Glomerular visceral epithelial cell (primary cell): ENCODE measurements around the gene IL2.

Experiments
- DNase-seq: peaks from one replicate; pipeline ENCODE4 v3.0.0-alpha.2; 2016; ENCODE audit errors: extremely low spot score

Gene IL2

DNA sequence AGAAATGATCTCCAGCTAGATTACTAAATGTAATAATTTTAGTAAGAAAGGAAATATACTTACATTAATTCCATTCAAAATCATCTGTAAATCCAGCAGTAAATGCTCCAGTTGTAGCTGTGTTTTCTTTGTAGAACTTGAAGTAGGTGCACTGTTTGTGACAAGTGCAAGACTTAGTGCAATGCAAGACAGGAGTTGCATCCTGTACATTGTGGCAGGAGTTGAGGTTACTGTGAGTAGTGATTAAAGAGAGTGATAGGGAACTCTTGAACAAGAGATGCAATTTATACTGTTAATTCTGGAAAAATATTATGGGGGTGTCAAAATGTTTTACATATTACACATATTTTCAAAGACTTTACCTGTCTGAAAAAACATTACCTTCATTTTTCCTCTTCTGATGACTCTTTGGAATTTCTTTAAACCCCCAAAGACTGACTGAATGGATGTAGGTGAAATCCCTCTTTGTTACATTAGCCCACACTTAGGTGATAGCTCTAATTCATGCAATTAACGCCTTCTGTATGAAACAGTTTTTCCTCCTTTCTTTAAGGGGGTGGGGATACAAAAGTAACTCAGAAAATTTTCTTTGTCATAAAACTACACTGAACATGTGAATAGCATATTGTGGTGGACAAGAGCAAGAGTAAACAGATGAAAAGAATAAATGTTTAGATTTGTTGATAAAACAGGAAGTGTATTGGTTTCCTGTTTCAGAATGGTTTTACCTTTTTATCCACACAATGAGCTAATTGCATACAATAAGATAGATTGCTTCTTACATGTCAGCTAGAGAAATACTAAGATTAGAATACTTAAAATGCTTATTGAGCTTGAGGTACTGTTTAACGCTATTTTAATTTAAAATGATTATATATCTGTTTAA lies at the start of gene IL2:
Gene IL2 (minus strand): TSS at position 495 of the 886 bp plus-strand sequence. CDS start 285 bp downstream, at position 210.
- DNase-seq, result no peak

DNA sequence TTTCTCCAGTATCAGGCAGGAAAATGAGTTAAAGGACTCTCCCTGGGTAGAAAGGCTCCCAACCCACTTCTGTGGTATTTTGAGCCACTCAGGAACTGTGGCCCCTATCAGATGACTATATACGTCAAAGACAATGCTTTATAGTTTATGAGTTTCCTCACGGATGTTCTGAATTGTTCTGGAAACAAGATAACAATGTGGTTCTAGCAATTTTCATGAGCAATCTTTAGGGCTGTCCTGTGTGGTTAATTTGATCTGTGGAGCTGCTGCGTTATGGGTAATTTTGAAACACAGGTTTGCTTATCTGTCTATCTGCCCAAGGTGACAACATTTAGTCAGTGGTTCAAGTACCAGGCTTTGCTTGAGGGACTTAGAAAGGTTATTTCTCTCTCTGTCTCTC lies 46.7 kb upstream of the IL2 start:
- no peak for DNase-seq

DNA sequence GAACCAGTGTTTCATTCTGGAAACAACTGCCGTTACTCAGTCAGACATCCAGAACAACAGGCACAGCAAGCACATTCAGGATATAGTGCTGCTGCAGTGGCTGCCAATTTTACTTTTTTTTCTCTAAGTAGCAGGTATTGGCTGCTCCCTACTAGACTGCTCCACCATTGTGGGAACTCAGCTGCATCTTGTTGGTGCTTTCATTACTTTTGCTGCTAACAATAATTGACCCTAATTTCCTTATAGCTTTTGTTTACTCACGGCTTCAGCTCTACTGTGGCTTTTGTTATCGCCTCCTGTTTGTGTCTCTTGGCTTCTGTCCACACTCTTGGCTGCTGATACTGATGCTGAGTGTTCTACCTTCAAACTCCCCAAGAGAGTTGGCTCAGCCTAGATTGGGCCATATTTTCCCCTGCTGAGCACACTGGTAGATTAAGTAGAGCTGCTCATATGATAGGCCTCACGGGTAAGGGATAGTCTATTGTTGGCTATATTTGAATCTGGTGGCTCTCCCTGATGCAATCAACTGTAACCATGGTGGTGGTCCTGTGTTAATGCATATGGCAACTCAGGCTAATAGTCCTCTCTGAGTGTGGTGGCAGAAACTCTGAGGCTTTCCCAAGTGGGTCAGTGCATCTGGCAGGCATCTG lies 44.5 kb upstream of the IL2 start:
- DNase-seq, result no peak

DNA sequence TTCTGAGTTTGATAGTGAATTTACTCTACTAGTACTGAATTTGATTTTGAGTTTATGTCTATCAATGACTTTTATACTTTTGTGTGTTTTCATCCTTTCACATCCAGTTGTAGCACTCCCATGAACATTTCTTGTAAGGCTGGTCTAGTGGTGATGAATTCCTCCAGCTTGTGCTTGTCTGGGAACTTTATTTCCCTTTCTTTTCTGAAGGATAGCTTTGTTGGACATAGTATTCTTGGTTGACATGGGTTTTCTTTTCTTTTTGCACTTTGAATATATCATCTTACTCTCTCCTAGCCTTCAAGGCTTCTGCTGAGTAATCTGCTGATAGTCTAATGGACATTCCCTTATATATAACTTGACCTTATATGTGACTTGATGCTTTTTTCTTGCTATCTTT lies 32.5 kb upstream of the IL2 start:
- no peak for DNase-seq

DNA sequence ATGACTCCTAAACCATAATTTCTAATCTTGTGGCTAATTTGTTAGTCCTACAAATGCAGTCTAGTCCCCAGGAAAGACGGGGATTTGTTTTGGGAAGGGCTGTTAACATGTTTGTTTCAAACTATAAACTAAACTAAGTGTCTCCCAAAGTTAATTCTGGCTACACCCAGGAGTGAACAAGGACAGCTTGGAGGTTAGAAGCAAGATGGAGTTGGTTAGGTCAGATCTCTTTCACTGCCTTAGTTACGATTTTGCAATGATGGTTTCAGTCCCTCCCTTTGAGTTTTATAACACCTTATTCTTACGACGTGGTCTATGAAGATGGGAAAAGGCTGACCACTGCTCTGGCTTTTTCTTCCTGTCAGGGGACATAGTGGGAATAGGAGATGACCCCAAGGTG lies 27.0 kb upstream of the IL2 start:
- no peak for DNase-seq

DNA sequence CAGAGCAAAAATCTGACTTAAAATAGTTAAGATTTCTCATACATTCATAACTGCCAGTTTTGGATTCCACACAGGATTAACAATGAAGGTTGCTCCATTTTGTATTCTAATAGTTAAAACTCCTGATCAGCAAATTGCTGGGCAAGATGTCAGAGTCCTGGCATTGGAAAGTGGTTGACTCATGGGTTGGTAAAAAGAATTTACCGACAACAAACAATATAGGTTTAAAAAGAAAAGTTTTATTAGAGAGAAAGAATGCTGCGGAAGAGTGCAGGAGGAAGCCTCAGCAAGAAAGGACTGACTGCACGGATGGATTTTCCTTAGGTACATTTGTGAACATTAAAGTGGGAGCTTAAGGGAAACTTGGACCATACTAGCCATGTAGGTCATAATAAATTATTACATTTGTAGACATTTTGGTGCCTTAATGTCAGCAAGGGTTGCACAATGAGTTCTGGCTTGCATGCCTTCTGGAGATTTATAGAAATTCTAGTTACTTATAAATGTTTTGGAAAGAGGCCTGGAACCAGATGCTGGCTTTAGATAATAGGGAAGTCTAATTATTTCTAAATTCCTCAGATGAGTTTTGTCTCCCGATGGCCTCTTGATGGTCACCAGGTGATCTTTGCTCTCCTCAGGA lies 25.4 kb upstream of the IL2 start:
- no peak for DNase-seq

DNA sequence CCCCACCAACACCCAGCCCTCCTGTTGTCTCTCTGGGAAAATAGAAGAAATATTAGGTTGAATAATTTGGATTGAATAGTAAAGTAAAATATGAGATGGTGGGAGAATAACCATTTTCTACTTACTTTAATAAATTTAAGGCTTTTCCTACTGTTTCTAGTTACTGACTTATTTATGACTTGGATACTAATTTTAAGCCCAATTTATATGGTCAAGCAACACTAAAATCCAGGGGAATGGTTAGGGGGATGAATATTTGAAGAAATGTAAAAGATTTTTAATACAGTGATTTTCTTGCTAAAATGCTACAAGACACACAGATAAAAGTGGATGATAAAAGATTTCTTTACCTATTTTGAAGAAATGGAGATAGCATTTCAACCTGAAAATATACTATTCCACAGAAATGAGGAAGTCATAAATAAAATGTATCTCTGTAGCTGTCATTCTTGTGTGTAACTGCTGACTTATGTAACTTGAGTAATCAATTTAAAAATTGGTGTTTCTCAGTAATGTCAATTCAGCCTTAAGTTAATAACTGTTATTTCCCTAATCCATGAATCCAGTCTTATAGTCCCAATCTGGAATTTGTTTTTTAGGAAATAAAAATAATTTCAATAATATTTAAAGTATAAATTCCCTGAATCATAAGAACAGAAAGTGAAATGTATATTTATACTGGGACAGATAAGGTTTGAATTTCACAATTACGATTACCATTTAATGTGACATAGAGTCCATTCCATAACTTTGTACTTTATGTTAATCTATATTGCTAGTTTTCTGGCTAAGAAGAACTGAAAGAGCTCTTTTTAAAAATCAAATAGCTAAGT lies 24.3 kb upstream of the IL2 start:
- DNase-seq, result no peak

DNA sequence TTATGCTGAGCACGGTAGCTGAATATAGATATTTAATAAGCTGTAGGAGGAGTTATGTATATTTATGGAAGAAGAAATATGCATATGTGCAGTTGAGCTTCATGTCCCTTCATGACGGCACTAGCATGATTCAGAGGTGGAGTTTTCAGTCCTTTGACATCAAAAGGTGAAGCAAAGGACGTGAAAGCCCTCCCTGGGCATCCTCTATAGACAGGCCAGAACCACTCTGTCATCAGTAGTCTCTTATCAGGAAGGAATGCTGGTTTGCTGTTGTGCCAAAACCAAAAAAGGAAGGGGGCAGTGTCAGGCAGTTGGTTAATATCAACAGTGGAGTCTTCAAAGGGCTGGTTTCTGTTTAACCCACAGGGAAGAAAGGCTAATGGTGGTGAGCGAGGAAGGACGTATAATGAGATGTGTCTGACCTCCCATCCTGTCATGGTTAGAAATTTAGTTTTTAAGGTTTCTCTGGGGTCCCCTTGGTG lies 23.5 kb upstream of the IL2 start:
- DNase-seq, result peak; percentile 39

DNA sequence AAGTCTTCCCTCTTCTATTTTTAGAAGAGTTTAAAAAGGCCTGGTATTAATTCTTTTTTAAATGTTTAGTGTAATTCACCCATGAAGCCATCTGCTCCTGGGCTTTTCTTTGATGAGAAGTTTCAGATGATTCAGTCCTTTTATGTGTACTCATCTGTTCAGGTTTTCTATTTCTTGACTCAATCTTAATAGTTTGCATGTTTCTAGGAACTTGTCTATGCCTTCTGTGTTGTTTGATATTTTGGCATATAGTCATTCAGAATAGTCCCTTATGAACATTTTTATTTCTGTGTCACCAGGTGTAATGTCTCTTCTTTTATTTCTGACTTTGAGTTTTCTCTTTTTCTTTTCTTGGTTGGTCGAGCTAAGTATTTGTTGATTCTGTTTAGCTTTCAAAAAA lies 20.2 kb upstream of the IL2 start:
- DNase-seq, result no peak

DNA sequence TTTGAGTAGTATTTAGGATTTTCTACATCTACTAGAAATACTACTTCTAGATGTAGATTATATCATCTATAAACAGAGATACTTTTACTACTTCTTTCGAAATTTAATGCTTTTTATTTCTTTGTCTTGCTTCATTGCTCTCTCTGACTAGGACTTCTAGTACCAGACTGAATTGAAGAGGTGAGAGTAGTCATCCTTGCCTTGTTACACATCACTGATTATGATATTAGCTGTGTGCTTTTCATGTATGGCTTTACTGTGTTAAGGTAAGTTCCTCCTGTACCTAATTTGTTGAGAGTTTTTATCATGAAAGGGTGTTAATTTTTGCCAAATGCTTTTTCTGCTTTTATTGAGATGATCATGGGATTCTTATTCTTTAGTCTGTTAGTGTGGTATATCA lies 19.6 kb upstream of the IL2 start:
- DNase-seq, result peak; percentile 40

DNA sequence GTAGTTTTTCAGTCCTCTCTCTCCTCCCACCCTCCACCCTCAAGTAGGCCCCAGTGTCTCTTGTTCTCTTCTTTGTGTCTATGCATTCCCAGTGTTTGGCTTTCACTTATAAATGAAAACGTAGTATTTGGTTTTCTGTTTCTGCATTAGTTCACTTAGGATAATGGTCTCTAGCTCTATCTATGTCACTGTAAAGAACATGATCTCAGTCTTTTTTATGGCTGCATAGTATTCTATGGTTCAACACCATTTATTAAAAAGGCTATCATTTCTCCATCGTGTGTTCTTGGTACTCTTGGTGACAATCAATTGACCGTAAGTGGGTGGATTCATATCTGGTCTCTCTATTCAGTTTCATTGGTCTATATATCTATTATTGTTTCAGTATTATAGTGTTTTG lies 18.7 kb upstream of the IL2 start:
- DNase-seq, result no peak

DNA sequence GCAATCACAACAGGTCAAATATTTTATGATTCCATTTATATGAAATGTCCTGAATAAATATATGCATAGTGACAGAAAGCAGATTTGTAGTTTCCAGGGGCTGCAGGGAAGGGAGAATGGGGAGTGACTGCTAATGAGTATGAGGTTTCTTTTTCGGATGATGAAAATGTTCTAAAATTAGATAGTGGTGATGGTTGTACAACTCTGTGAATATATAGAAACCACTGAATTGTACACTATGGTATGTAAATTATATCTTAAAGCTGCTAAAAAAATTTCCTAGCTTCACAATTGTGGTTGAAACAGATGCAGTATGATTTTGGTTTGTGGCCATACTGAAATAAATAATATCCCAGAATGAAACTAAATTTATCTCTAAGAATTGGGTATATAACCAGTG lies 12.9 kb upstream of the IL2 start:
- DNase-seq, result no peak

DNA sequence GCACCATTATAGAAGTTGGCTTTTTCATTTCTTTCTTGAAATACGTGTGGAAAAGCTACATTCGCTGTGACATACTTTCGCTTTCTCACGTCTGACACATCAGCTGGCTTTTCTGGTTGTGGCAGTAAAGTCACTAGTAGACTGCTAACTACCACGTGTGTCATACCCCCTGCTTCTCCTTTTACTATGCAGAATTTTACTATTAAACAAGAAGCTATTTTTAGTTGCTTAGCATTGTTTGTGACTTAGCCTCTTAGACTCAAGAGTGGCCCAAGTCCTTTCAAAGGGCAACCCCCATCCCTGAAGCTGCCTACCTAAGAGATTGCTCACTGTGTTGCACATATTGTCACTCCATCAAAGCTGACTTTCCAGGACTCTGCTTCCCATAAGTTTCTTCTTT lies 2.1 kb upstream of the IL2 start:
- peak; percentile 6 for DNase-seq

DNA sequence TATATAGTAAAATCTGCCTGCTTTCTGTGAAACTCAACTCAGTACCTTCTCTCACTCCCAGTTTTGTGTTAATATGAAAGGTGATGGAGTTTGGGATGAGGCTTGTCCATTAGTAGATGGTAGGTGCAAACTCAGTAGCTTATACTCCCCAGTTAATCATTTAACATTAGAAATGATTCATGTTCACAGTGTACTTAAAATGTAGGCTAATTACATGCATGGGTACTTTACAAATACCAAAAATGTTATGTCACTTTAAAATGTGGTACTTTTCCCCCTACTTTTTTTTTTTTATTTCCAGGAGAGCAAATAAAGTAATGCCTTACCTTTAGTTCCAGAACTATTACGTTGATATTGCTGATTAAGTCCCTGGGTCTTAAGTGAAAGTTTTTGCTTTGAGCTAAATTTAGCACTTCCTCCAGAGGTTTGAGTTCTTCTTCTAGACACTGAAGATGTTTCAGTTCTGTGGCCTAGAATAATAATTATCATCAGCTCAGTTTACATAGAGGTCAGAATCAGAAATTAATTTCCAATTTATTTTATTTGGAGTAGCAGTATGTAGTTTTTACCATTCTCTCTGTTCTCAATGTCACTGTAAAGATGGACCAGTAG lies 3.0 kb downstream of the IL2 start:
- DNase-seq, result peak; percentile 68

DNA sequence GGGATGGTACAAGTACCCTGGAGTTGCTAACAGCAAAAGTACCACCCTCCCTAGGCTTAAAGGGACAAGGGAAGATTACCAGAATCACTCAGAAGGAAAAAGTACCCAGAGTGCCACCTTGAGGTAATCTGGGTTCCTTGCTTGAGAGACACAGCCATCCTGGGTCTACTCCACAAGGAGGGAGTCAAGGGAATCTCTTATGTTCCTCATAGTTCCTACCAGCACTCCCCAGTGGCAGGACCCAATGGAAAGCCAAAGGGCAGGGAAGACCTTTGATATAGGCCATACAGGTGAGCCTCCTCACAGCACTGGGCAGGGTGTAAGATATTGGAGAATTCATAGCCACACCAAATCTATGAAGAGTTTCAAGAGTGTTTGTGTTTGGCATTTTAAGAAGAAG lies 5.7 kb downstream of the IL2 start:
- peak; percentile 13 for DNase-seq

DNA sequence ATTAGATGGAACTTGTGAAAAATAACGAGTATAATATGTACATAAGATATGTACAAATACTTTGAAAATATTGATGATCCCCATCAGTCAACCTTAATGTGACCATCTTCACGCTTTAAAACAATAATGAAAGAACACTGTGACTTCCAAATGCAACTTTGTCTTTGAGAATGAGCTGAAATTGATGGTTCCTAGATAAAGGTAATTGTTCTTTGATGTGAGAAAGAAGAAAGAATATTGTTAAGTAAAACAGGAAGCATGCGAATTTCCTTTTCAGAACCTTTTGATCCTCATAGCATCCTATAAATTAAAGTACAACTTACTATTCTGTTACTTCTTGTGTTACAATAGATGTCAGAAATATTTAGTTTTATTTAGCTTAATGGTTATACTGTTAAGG lies 22.2 kb downstream of the IL2 start:
- no peak for DNase-seq

DNA sequence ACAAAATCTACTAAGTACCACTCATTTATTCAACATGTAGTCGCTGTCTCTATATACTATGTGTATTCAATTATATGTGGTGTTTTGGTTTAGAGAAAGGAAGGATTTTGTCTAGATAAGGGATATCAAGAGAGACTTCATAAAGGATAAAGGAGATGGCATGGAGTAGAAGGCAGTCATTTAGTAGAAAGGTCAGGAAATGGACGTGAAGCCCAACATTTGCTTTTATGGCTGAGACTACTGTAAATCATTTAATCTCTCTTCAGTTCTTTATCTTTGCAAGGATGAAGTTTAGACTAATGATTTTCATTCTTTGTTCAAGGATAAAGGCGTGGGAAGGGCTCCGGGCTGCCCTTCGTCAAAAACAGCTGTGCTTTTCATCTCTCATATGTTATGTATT lies 25.2 kb downstream of the IL2 start:
- no peak for DNase-seq

DNA sequence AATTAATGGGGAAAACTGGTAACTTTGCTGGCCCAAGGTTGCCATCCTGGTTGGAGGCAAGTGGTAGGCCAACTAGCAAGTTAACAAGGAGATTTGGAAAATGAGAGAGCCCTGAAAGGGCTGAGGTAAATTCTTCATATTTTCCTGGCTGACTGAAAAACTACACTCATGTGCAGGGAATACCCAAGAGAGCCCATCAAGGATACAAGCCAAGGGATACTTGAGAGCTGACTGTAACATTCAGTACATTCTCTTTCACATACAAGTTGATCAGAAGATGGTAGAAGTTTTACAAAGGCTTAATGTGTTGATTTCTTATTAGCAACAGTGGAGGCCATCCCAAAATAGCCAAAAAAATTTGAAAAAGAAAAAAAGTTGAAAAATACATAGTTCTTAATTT lies 33.3 kb downstream of the IL2 start:
- DNase-seq, result no peak

DNA sequence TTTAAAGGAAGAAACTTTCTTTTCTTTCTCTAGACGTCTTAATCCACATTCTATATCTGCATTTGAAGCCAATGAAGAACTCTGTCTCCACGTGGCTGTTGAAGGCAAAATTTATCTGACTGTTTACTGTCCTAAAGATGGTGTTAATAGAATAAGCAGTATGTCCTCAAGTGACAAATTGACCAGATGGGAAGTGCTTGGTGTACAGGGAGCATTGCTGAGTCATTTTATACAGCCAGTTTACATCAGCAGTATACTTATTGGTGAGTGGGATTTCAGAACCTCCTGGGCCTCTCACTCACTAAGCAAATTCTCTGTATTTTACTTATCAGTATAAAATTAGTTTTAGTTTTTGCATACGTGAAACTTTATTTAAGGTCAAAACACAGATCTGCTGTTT lies 44.0 kb downstream of the IL2 start:
- no peak for DNase-seq

DNA sequence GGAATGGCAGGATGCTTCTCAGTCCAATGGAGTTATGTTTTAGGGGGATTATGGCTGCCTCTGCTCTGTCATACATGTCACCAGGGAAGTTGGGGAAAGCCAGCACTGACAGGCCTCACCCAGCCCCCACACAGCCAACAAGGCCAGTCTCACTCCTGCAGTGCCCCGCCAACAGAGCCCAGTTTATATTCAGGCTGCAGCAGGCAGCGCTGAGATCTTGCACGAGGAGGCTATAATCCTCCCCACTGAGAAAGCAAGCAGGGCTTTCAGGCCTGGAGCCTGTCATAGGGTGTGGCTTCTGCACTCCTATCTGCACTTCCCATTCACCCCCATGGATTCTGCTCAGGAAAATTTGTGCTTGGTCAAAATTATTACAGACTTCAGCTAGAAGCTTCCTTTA lies 52.7 kb downstream of the IL2 start:
- no peak for DNase-seq
